ENCODE results near the gene NADK.
"Not testable (repeated sequence)": the region's sequence is repeated elsewhere in the genome, so short reads cannot be mapped to it uniquely, and the experiment has no call there.

GRCh38 chr1:1742529-1742928 is 35.7 kb downstream of the NADK start:
- TF ChIP-seq CTCF (IDR thresholded peaks at IDR 0.05); POLR2AphosphoS5 (IDR thresholded peaks at IDR 0.05; ENCODE audit: low read depth, low read length); TCF7L2 (IDR thresholded peaks at IDR 0.05; ENCODE audit: low read depth, low read length): not testable (repeated sequence)
- TF ChIP-seq, protein P1, sequence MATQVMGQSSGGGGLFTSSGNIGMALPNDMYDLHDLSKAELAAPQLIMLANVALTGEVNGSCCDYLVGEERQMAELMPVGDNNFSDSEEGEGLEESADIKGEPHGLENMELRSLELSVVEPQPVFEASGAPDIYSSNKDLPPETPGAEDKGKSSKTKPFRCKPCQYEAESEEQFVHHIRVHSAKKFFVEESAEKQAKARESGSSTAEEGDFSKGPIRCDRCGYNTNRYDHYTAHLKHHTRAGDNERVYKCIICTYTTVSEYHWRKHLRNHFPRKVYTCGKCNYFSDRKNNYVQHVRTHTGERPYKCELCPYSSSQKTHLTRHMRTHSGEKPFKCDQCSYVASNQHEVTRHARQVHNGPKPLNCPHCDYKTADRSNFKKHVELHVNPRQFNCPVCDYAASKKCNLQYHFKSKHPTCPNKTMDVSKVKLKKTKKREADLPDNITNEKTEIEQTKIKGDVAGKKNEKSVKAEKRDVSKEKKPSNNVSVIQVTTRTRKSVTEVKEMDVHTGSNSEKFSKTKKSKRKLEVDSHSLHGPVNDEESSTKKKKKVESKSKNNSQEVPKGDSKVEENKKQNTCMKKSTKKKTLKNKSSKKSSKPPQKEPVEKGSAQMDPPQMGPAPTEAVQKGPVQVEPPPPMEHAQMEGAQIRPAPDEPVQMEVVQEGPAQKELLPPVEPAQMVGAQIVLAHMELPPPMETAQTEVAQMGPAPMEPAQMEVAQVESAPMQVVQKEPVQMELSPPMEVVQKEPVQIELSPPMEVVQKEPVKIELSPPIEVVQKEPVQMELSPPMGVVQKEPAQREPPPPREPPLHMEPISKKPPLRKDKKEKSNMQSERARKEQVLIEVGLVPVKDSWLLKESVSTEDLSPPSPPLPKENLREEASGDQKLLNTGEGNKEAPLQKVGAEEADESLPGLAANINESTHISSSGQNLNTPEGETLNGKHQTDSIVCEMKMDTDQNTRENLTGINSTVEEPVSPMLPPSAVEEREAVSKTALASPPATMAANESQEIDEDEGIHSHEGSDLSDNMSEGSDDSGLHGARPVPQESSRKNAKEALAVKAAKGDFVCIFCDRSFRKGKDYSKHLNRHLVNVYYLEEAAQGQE (IDR thresholded peaks at IDR 0.05; ENCODE audit: insufficient read depth in 1 of 2, low read depth in 2 of 2, low read length in 1 of 2): not testable (repeated sequence)

Measured in Panc1 (cell line).